ENCODE data around the gene PRDX5. TPM values are rescaled to one million over a fixed set of nuclear protein-coding genes. Genes with fewer than 3 reads are reported as not detected.

Gene PRDX5
- total RNA-seq, 1 donor from 2014 or later = 217 TPM

- Mint-ChIP-seq H3K9me3 (ENCODE audit: unreplicated experiment) (no peaks in the 10 kb centered on the region), H3K27me3 (ENCODE audit: unreplicated experiment) (no peaks in the 10 kb centered on the region), H3K36me3 (ENCODE audit: unreplicated experiment) (no peaks in the 10 kb centered on the region), H3K4me1 (ENCODE audit: unreplicated experiment) (peaks cover 16% of the 10 kb centered on the region), H3K27ac (ENCODE audit: unreplicated experiment) (no peak overlapping the region), H3K4me3 (ENCODE audit: unreplicated experiment) (no peak overlapping the region)
- TF ChIP-seq, protein P1, sequence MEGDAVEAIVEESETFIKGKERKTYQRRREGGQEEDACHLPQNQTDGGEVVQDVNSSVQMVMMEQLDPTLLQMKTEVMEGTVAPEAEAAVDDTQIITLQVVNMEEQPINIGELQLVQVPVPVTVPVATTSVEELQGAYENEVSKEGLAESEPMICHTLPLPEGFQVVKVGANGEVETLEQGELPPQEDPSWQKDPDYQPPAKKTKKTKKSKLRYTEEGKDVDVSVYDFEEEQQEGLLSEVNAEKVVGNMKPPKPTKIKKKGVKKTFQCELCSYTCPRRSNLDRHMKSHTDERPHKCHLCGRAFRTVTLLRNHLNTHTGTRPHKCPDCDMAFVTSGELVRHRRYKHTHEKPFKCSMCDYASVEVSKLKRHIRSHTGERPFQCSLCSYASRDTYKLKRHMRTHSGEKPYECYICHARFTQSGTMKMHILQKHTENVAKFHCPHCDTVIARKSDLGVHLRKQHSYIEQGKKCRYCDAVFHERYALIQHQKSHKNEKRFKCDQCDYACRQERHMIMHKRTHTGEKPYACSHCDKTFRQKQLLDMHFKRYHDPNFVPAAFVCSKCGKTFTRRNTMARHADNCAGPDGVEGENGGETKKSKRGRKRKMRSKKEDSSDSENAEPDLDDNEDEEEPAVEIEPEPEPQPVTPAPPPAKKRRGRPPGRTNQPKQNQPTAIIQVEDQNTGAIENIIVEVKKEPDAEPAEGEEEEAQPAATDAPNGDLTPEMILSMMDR (IDR thresholded peaks at IDR 0.05) = no peak
- DNase-seq (ENCODE audit: extremely low spot score, unreplicated experiment) = no peak
Observed at GRCh38 chr11:64352995-64353714, 35.2 kb downstream of the PRDX5 start.

GRCh38 chr11:64353715-64354506 lies 36.0 kb downstream of the PRDX5 start:
- H3K36me3 Mint-ChIP-seq (ENCODE audit: unreplicated experiment) = no peaks in the 10 kb centered on the region
- peaks cover 21% of the 10 kb centered on the region for H3K4me1 Mint-ChIP-seq (ENCODE audit: unreplicated experiment)
- H3K9me3 Mint-ChIP-seq (ENCODE audit: unreplicated experiment) = no peaks in the 10 kb centered on the region
- DNase-seq (ENCODE audit: extremely low spot score, unreplicated experiment) = no peak
- no peaks in the 10 kb centered on the region for H3K27me3 Mint-ChIP-seq (ENCODE audit: unreplicated experiment)
- no peak overlapping the region for H3K27ac Mint-ChIP-seq (ENCODE audit: unreplicated experiment)
- H3K4me3 Mint-ChIP-seq (ENCODE audit: unreplicated experiment) = no peak overlapping the region
- TF ChIP-seq, protein P1 (IDR thresholded peaks at IDR 0.05) = no peak

DNA sequence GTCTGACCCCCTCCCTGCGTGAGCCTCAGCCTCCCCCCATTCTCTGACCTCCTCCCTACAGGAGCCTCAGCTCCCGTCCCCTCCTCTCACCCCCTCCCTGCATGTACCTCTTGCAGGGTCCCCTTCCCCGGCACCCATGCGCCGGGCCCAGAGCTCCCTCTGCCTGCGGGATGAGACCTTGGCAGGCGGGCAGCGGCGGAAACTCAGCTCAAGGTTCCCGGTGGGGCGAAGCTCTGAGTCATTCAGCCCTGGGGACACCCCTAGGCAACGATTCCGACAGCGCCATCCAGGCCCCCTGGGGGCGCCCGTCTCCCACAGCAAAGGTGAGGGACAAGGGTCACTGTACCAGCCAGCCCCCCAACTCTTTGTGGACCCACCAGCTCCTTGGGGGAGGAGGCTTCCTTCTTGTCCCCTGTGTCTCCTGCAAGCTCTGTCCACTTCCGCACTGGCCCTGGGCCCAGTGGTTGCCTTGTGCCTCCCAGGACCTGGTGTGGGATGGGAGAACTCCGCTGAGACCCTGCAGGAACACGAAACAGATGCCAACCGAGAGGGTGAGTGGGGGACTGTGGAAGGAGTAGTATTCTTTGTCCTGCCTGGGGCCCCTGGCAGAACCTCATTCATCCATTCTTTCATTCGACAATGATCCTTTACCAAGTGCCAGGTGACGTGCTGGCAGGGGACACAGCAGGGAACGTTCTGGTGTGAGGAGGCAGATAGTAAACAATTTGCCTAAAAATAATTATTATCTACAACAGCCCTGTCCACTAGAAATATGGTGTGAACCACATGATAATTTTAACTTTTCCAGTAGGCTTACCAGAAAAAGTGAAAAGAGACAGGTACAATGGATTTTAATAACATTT lies 37.4 kb downstream of the PRDX5 start:
- no peak overlapping the region for H3K4me3 Mint-ChIP-seq (ENCODE audit: unreplicated experiment)
- no peak for DNase-seq (ENCODE audit: extremely low spot score, unreplicated experiment)
- no peaks in the 10 kb centered on the region for H3K9me3 Mint-ChIP-seq (ENCODE audit: unreplicated experiment)
- TF ChIP-seq, protein P1 (IDR thresholded peaks at IDR 0.05) = peak; percentile 71
- H3K27me3 Mint-ChIP-seq (ENCODE audit: unreplicated experiment) = no peaks in the 10 kb centered on the region
- H3K36me3 Mint-ChIP-seq (ENCODE audit: unreplicated experiment) = no peaks in the 10 kb centered on the region
- H3K27ac Mint-ChIP-seq (ENCODE audit: unreplicated experiment) = peak overlapping the region; percentile 69
- peaks cover 30% of the 10 kb centered on the region for H3K4me1 Mint-ChIP-seq (ENCODE audit: unreplicated experiment)

DNA sequence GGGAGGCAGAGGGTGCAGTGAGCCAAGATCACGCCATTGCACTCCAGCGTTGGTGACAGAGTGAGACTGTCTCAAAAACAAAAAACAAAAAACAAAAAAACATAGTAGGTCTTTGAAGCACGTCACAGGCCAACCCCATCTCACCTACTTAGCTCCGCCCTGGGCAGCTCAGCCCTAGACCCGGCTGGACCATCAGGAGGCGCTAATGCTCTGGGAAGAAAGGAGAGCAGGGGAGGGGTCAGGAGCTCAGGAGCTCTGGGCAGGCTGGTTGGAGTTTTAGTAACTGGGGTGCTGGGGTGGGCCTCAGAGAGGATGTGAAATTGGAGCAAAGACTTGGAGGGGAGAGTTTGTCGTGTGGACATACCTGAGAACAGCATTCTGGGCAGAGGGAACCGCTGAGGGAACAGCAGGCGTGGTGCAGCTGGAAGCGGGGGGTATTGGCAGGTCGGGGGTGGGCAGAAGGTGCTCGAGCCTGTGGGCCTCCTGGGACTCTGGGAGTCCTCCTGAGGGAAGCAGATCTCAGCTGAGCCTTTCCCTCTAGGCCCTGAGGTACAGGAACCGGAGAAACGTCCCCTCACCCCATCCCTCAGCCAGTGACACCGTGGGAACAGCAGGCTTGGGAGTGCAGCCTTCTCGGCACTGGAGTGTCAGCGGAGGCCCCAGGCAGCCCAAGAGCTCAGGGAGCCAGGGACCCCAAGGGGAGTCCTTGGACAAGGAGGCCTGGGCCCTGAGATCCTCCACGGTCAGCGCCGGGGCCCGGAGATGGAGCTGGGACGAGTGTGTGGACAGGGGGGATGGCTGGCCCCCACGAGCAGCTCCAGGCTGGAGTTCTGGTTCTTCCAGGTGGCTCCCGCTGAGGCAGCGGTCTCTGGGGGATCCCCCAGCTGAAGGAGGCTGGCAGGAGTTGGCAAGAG lies 38.8 kb downstream of the PRDX5 start:
- DNase-seq (ENCODE audit: extremely low spot score, unreplicated experiment) = no peak
- Mint-ChIP-seq H3K4me1 (ENCODE audit: unreplicated experiment) (peaks cover 39% of the 10 kb centered on the region), H3K9me3 (ENCODE audit: unreplicated experiment) (no peaks in the 10 kb centered on the region), H3K27me3 (ENCODE audit: unreplicated experiment) (no peaks in the 10 kb centered on the region), H3K4me3 (ENCODE audit: unreplicated experiment) (peak overlapping the region; percentile 40), H3K27ac (ENCODE audit: unreplicated experiment) (peak overlapping the region; percentile 75), H3K36me3 (ENCODE audit: unreplicated experiment) (peaks cover 5% of the 10 kb centered on the region)
- TF ChIP-seq, protein P1 (IDR thresholded peaks at IDR 0.05) = peak; percentile 51
